Measurements from ENCODE around the gene SLC38A10. TPM values are rescaled to one million over a fixed set of nuclear protein-coding genes. Genes with fewer than 3 reads are reported as not detected.

SLC38A10 gene
- total and polyA plus RNA-seq, 2 of the 13 experiments (the other 11 are each of a cell fraction or from before 2014, with no cell fraction given): 23.4 to 55.8 TPM

GRCh38 chr17:81339534-81340296 is 44.6 kb upstream of the SLC38A10 start (continued):
- TF ChIP-seq, protein P1, sequence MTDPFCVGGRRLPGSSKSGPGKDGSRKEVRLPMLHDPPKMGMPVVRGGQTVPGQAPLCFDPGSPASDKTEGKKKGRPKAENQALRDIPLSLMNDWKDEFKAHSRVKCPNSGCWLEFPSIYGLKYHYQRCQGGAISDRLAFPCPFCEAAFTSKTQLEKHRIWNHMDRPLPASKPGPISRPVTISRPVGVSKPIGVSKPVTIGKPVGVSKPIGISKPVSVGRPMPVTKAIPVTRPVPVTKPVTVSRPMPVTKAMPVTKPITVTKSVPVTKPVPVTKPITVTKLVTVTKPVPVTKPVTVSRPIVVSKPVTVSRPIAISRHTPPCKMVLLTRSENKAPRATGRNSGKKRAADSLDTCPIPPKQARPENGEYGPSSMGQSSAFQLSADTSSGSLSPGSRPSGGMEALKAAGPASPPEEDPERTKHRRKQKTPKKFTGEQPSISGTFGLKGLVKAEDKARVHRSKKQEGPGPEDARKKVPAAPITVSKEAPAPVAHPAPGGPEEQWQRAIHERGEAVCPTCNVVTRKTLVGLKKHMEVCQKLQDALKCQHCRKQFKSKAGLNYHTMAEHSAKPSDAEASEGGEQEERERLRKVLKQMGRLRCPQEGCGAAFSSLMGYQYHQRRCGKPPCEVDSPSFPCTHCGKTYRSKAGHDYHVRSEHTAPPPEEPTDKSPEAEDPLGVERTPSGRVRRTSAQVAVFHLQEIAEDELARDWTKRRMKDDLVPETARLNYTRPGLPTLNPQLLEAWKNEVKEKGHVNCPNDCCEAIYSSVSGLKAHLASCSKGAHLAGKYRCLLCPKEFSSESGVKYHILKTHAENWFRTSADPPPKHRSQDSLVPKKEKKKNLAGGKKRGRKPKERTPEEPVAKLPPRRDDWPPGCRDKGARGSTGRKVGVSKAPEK (CRISPR knock-in tag; IDR thresholded peaks at IDR 0.05; ENCODE audit: borderline replicate concordance): peak; percentile 47; the same call in 1 of the 2 replicates
- TF ChIP-seq ZNF282 (IDR thresholded peaks at IDR 0.05; ENCODE audit: partially characterized antibody) (no peak), NFE2 (CRISPR knock-in tag; IDR thresholded peaks at IDR 0.05) (no peak), HBP1 (CRISPR knock-in tag; IDR thresholded peaks at IDR 0.05; ENCODE audit: low read depth) (0 out of 2 replicates have a peak, but pooled peaks have one; percentile 59), ARHGAP35 (CRISPR knock-in tag; IDR thresholded peaks at IDR 0.05; ENCODE audit: borderline replicate concordance) (no peak), ZNF709 (CRISPR knock-in tag; IDR thresholded peaks at IDR 0.05) (0 out of 2 replicates have a peak, but pooled peaks have one; percentile 28), GTF2F1 (IDR thresholded peaks at IDR 0.05; ENCODE audit: low read length) (no peak), ZFYVE20 (CRISPR knock-in tag; IDR thresholded peaks at IDR 0.05; ENCODE audit: borderline replicate concordance, low read depth) (no peak), ARNT2 (CRISPR knock-in tag; IDR thresholded peaks at IDR 0.05; ENCODE audit: low read depth) (0 out of 2 replicates have a peak, but pooled peaks have one; percentile 30), ZSCAN9 (CRISPR knock-in tag; IDR thresholded peaks at IDR 0.05; ENCODE audit: borderline replicate concordance) (0 out of 2 replicates have a peak, but pooled peaks have one; percentile 22), ZNF460 (CRISPR knock-in tag; IDR thresholded peaks at IDR 0.05; ENCODE audit: borderline replicate concordance) (peak; percentile 2; the same call in 1 of the 2 replicates), ZNF484 (CRISPR knock-in tag; IDR thresholded peaks at IDR 0.05; ENCODE audit: borderline replicate concordance, low read depth) (no peak), PAF1 (CRISPR knock-in tag; IDR thresholded peaks at IDR 0.05) (no peak), FOSL2 (CRISPR knock-in tag; IDR thresholded peaks at IDR 0.05) (peak; percentile 4; the same call in 1 of the 2 replicates), POLR2A (IDR thresholded peaks at IDR 0.05; ENCODE audit: insufficient read depth in 1 of 2, low read depth in 2 of 2, low read length in 2 of 2) (peak in 1 of 2 experiments; percentile 57; a peak in 2 of 4 replicates), PCBP1 (IDR thresholded peaks at IDR 0.05; ENCODE audit: borderline replicate concordance, low read depth, low read length) (peak; percentile 98), ZNF619 (CRISPR knock-in tag; IDR thresholded peaks at IDR 0.05) (peak; percentile 69; the same call in 1 of the 2 replicates), NCOR1 (IDR thresholded peaks at IDR 0.05; ENCODE audit: borderline replicate concordance, low read length) (no peak), HOXA9 (CRISPR knock-in tag; IDR thresholded peaks at IDR 0.05; ENCODE audit: borderline replicate concordance) (no peak), ZNF737 (CRISPR knock-in tag; IDR thresholded peaks at IDR 0.05; ENCODE audit: borderline replicate concordance) (0 out of 2 replicates have a peak, but pooled peaks have one; percentile 69), KLF13 (CRISPR knock-in tag; IDR thresholded peaks at IDR 0.05) (peak; percentile 93; the same call in 1 of the 2 replicates), HCFC1 (IDR thresholded peaks at IDR 0.05; ENCODE audit: low read depth, low read length) (no peak)
- TF ChIP-seq, protein P2, sequence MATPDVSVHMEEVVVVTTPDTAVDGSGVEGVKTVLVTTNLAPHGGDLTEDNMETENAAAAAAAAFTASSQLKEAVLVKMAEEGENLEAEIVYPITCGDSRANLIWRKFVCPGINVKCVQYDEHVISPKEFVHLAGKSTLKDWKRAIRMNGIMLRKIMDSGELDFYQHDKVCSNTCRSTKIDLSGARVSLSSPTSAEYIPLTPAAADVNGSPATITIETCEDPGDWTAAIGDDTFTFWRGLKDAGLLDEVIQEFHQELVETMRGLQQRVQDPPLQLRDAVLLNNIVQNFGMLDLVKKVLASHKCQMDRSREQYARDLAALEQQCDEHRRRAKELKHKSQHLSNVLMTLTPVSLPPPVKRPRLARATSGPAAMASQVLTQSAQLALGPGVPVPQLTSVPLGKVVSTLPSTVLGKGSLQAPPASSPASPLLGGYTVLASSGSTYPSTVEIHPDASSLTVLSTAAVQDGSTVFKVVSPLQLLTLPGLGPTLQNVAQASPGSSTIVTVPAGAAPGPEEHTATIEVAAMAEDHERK (CRISPR knock-in tag; IDR thresholded peaks at IDR 0.05; ENCODE audit: low read depth): no peak

Measured in HepG2 (cell line).